IPS-18c (cell line): Measurements from ENCODE around the gene CRADD.
"Not testable (repeated sequence)": the region's sequence is repeated elsewhere in the genome, so short reads cannot be mapped to it uniquely, and the experiment has no call there.

Source experiments
- H3K4me3 ChIP-seq: 2 replicates; pipeline ENCODE4 v1.7.0; 2013; ENCODE audit warnings: low read depth, mild to moderate bottlenecking, low read length, moderate library complexity; ENCODE audit not compliant: insufficient read depth
- H3K9me3 ChIP-seq: one replicate; pipeline ENCODE4 v1.6.1; 2013; ENCODE audit warnings: mild to moderate bottlenecking, low read length, moderate library complexity; ENCODE audit not compliant: control insufficient read depth, insufficient read depth

CRADD gene

GRCh38 chr12:93876360-93876759, 199.2 kb downstream of the CRADD start:
- no peaks in the 10 kb centered on the region for H3K9me3 ChIP-seq
- no peak overlapping the region for H3K4me3 ChIP-seq

GRCh38 chr12:93877446-93877845, 200.3 kb downstream of the CRADD start:
- no peak overlapping the region for H3K4me3 ChIP-seq

GRCh38 chr12:93879476-93880421, 202.6 kb downstream of the CRADD start:
- no peak overlapping the region for H3K4me3 ChIP-seq
- H3K9me3 ChIP-seq = no peaks in the 10 kb centered on the region

More at GRCh38 chr12:93877446-93877845, 200.3 kb downstream of the CRADD start:
- no peaks in the 10 kb centered on the region for H3K9me3 ChIP-seq

GRCh38 chr12:93880853-93881522, 203.8 kb downstream of the CRADD start:
- Histone ChIP-seq H3K9me3 (no peaks in the 10 kb centered on the region), H3K4me3 (no peak overlapping the region)

- Histone ChIP-seq H3K9me3 (no peaks in the 10 kb centered on the region), H3K4me3 (no peak overlapping the region)
These were observed 205.6 kb downstream of the CRADD start for GRCh38 chr12:93882763-93883162.

- Histone ChIP-seq H3K9me3 (no peaks in the 10 kb centered on the region), H3K4me3 (no peak overlapping the region)
These were observed 206.4 kb downstream of the CRADD start for GRCh38 chr12:93883436-93884154.

GRCh38 chr12:93884794-93885460, 207.8 kb downstream of the CRADD start:
- no peaks in the 10 kb centered on the region for H3K9me3 ChIP-seq
- H3K4me3 ChIP-seq = no peak overlapping the region

GRCh38 chr12:93885973-93886532, 208.9 kb downstream of the CRADD start:
- H3K4me3 ChIP-seq, H3K9me3 ChIP-seq: not testable (repeated sequence)

GRCh38 chr12:93886533-93887511, 209.6 kb downstream of the CRADD start:
- Histone ChIP-seq H3K4me3 (no peak overlapping the region), H3K9me3 (no peaks in the 10 kb centered on the region)

GRCh38 chr12:93888964-93889363, 211.8 kb downstream of the CRADD start:
- H3K9me3 ChIP-seq = no peaks in the 10 kb centered on the region
- no peak overlapping the region for H3K4me3 ChIP-seq

- H3K9me3 ChIP-seq = no peaks in the 10 kb centered on the region
- no peak overlapping the region for H3K4me3 ChIP-seq
These were observed 212.5 kb downstream of the CRADD start for GRCh38 chr12:93889516-93890212.

- Histone ChIP-seq H3K4me3 (no peak overlapping the region), H3K9me3 (no peaks in the 10 kb centered on the region)
These were observed 215.5 kb downstream of the CRADD start for GRCh38 chr12:93892423-93893268.

GRCh38 chr12:93894391-93895088, 217.4 kb downstream of the CRADD start:
- H3K9me3 ChIP-seq = no peaks in the 10 kb centered on the region
- no peak overlapping the region for H3K4me3 ChIP-seq

GRCh38 chr12:93895089-93895445, 217.9 kb downstream of the CRADD start:
- no peak overlapping the region for H3K4me3 ChIP-seq
- H3K9me3 ChIP-seq = no peaks in the 10 kb centered on the region
